ENCODE measurements around the gene FUBP1. TPM values are rescaled to one million over a fixed set of nuclear protein-coding genes. Genes with fewer than 3 reads are reported as not detected.

FUBP1 gene
- total RNA-seq, 1 experiment from 2014 or later, result 125 TPM

GRCh38 chr1:77953907-77954306 is 25.0 kb downstream of the FUBP1 start:
- Histone ChIP-seq H2AFZ (ENCODE audit: low read depth, low read length, poor library complexity, severe bottlenecking) (no peak overlapping the region), H3K4me3 (replicated peaks in 1 of 2; ENCODE audit: low read depth in 1 of 2, low read length in 2 of 2) (no peak overlapping the region), H3K9me3 (ENCODE audit: control insufficient read depth in 1 of 2, insufficient read depth in 1 of 2, low read depth in 1 of 2, low read length in 2 of 2) (no peaks in the 10 kb centered on the region), H3K27me3 (ENCODE audit: insufficient read depth, low read length) (no peaks in the 10 kb centered on the region), H3K27ac (ENCODE audit: low read depth, low read length) (no peak overlapping the region), H3K9ac (ENCODE audit: low read length) (no peak overlapping the region), H3K4me1 (ENCODE audit: control insufficient read depth in 1 of 2, insufficient read depth in 2 of 2, low read length in 2 of 2) (no peaks in the 10 kb centered on the region), H3K79me2 (ENCODE audit: insufficient read depth, low read length) (peaks cover 96% of the 10 kb centered on the region), H3K9me2 (ENCODE audit: insufficient read depth) (no peaks in the 10 kb centered on the region), H4K20me1 (ENCODE audit: insufficient read depth) (peaks cover 45% of the 10 kb centered on the region; the same call in 1 of the 2 replicates), H3K36me3 (ENCODE audit: control insufficient read depth in 1 of 2, insufficient read depth in 2 of 2, low read length in 2 of 2) (peaks cover 71 to 79% of the 10 kb centered on the region in 2 experiments), H3K4me2 (ENCODE audit: low read length) (no peak overlapping the region)
- POLR2A ChIA-PET, result no interaction called here
- TF ChIP-seq FOSL1 (IDR thresholded peaks at IDR 0.05; ENCODE audit: low read depth) (no peak), POLR2AphosphoS5 (IDR thresholded peaks at IDR 0.05; ENCODE audit: low read depth, low read length) (no peak), ZBTB33 (IDR thresholded peaks at IDR 0.05; ENCODE audit: extremely low read depth, insufficient replicate concordance, low read length) (no peak), EGR1 (IDR thresholded peaks at IDR 0.05; ENCODE audit: low read depth) (no peak), EZH2phosphoT487 (IDR thresholded peaks at IDR 0.05; ENCODE audit: borderline replicate concordance) (no peak)
- RAD21 ChIA-PET (ENCODE audit: low non-redundant PET in 1 of 2, low total read pairs in 2 of 2, uncharacterized antibody in 2 of 2, unreplicated experiment in 2 of 2), result no interaction called here
- BruUV-seq (replicated peaks), result no TSS peak
- CTCF ChIA-PET, result no interaction called here
- DNase-seq (ENCODE audit: low read depth, low spot score) (no peak), ATAC-seq (no peak)
- intact Hi-C loops (cut with micrococcal nuclease), result no loop called here

GRCh38 chr1:77951328-77951727 is 27.5 kb downstream of the FUBP1 start:
- H3K4me2 ChIP-seq (ENCODE audit: low read length), result no peak overlapping the region
- peaks cover 45% of the 10 kb centered on the region; the same call in 1 of the 2 replicates for H4K20me1 ChIP-seq (ENCODE audit: insufficient read depth)
- CTCF ChIA-PET, result no interaction called here
- H3K9ac ChIP-seq (ENCODE audit: low read length), result no peak overlapping the region
- H2AFZ ChIP-seq (ENCODE audit: low read depth, low read length, poor library complexity, severe bottlenecking), result no peak overlapping the region
- no peak overlapping the region for H3K27ac ChIP-seq (ENCODE audit: low read depth, low read length)
- POLR2A ChIA-PET, result interaction anchor here (0.9 kb wide), 1 partner anchor 53 kb away, joined by 3 read pairs; the partner anchor contains the start of gene DNAJB4
- no peaks in the 10 kb centered on the region for H3K27me3 ChIP-seq (ENCODE audit: insufficient read depth, low read length)
- no peak for DNase-seq (ENCODE audit: low read depth, low spot score)
- peaks cover 95% of the 10 kb centered on the region for H3K79me2 ChIP-seq (ENCODE audit: insufficient read depth, low read length)
- no peaks in the 10 kb centered on the region for H3K9me2 ChIP-seq (ENCODE audit: insufficient read depth)
- peaks cover 77 to 81% of the 10 kb centered on the region in 2 experiments for H3K36me3 ChIP-seq (ENCODE audit: control insufficient read depth in 1 of 2, insufficient read depth in 2 of 2, low read length in 2 of 2)
- intact Hi-C loops (cut with micrococcal nuclease), result no loop called here
- no peak for ATAC-seq
- no peak overlapping the region for H3K4me3 ChIP-seq (replicated peaks in 1 of 2; ENCODE audit: low read depth in 1 of 2, low read length in 2 of 2)
- no peaks in the 10 kb centered on the region for H3K9me3 ChIP-seq (ENCODE audit: control insufficient read depth in 1 of 2, insufficient read depth in 1 of 2, low read depth in 1 of 2, low read length in 2 of 2)
- BruUV-seq (replicated peaks), result no TSS peak
- RAD21 ChIA-PET (ENCODE audit: low non-redundant PET in 1 of 2, low total read pairs in 2 of 2, uncharacterized antibody in 2 of 2, unreplicated experiment in 2 of 2), result no interaction called here
- no peaks in the 10 kb centered on the region for H3K4me1 ChIP-seq (ENCODE audit: control insufficient read depth in 1 of 2, insufficient read depth in 2 of 2, low read length in 2 of 2)
- TF ChIP-seq YY1 (IDR thresholded peaks at IDR 0.05; ENCODE audit: extremely low read depth, insufficient replicate concordance, low read depth, low read length), result no peak
- no peak for TF ChIP-seq EZH2phosphoT487 (IDR thresholded peaks at IDR 0.05; ENCODE audit: borderline replicate concordance)
- no peak for TF ChIP-seq ELF1 (IDR thresholded peaks at IDR 0.05; ENCODE audit: borderline replicate concordance, low read depth)
- TF ChIP-seq CTCF (IDR thresholded peaks at IDR 0.05 in 2 of 3, conservative IDR thresholded peaks at IDR 0.05 in 1 of 3; ENCODE audit: borderline replicate concordance in 1 of 3, insufficient read depth in 1 of 3, low read depth in 2 of 3, low read length in 2 of 3), result no peak
- TF ChIP-seq POLR2A (IDR thresholded peaks at IDR 0.05; ENCODE audit: borderline replicate concordance, extremely low read depth, insufficient read depth, insufficient read length), result no peak
- no peak for TF ChIP-seq ZNF274 (IDR thresholded peaks at IDR 0.05; ENCODE audit: low read depth, low read length)
- no peak for TF ChIP-seq ATF3 (IDR thresholded peaks at IDR 0.05)
- no peak for TF ChIP-seq CEBPB (IDR thresholded peaks at IDR 0.05; ENCODE audit: low read depth)
- TF ChIP-seq EGR1 (IDR thresholded peaks at IDR 0.05; ENCODE audit: low read depth), result no peak
- TF ChIP-seq RAD21 (IDR thresholded peaks at IDR 0.05; ENCODE audit: low read depth), result no peak
- no peak for TF ChIP-seq ZFX (IDR thresholded peaks at IDR 0.05)
